ENCODE results near the gene CXCL13.
A peak's percentile ranks its signal among the peaks of the same experiment; 100 is the strongest.
"Not testable (repeated sequence)": the region's sequence is repeated elsewhere in the genome, so short reads cannot be mapped to it uniquely, and the experiment has no call there.

The CXCL13 gene

DNA sequence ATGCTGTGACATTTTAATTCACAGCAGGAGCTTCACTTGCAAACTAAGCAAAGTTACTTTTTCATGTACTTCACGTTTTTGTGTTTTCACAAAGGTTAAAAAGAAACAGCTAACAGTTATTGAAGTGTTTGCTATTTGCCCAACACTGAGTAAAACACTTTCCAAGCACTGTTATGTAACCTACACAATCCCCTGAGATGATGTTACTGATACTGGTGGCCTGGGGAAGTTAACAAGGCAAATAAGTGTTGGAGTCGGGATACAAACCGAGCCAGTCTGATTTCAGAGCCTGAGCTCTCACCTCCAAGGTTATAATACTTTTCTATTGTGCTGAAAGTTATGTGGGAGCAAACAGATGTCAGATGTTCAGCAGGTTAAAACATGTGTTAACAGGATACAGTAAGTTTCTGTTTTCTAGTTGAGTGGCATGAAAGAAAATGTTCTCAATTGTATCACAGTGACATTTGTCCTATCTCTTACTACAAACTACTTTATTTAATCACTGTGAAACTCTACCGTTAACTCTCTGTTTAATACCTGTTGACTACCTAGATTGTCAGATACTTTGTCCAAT, 3.9 kb upstream of the CXCL13 start:
- no peak for DNase-seq (ENCODE audit: low read depth in 3 of 3)

DNA sequence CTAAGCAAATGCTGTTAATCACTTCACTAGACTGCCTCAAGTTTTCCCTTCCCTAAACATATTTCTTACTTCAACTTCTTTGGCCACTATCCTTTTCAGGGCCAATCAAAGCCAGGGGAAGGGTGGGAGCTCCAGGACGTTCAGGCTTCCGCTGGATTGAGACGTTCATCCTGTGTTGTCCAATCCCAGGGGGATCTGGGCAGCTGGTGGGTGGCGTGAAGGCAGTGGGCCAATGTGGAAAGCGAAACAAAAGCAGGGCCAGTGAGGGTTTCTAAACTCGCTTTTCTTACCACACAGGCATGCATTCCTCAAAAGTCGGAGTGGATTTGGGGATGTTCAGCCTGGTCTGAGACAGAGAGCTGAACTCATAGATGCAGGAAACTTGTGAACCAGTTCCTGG, 7.6 kb downstream of the CXCL13 start:
- no peak for DNase-seq (ENCODE audit: low read depth in 3 of 3)

DNA sequence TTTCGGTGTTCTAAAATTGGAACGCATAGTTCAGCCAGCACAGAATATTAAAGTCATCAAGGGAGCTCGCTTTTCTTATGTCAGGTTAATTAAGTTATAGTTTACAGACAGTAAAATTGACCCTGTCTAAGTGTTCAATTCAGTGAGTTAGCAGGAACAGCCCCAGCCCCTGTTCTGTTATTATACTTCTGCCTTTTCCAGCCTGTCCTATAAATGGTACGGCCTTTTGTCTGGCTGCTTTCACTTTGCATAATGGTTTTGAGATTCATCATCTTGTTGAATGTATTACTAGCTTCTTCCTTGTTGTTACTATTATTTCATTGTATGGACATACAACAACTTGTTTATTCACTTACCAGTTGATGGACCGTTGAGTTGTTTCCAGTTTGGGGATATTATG, 9.5 kb downstream of the CXCL13 start:
- no peak for DNase-seq (ENCODE audit: low read depth in 3 of 3)

DNA sequence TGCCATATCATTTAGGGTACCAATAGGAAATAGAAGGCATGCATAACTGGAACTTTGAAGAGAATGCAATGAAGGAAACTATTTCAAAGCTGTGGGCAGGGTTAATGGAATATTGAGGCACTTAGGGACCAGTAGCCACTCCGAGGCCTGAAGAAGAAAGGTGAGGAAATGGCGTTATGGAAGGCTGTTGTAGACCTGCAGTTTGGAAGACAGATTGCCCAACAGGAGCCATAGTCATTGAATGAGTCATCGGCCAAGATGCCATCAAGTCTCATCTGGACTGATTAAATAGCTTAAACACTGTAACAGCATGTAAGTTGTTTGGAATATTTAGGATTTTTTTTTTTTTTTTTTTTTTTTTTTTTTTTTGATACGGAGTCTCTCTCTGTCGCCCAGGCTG, 11.6 kb downstream of the CXCL13 start:
- DNase-seq (ENCODE audit: low read depth in 3 of 3) = no peak

DNA sequence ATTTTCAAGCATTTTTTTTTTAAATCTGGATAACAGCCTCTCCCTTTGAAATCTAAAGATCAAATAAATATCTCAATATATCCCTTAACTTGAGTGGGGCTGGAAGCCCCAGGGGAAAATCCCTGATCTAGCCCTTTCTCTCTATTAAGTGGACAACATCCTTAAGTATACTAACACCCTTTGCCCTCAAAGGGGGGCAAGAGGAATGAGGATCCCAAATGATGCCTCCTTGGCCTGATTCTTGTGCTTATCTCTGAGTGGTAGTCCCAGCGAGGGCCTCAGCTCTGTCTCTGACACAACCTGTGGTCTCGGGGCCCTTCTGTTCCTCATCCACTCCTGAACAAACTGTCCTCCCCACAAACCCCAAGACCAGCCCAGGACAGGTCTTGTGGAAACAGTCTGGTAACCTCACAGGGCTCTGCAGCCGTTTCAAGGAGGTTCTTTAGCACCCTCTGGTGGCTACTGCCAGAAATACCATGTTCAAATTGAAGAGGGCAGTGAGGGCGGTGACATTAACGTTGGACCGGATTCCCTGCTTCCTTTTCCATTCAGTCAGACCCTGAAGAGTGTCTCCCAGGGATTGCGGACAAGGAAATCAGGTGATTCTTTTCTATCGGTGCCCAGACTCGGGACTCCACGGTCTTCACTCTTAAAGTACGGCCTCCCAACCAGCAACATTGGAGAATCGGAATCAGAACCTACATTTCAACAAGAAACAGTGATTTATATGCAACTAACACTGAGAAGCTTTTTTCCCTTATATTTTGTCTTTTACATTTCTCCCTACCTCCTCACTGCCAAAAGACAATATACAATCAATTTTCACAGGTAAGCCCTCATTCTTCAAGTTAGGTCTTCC, 13.0 kb downstream of the CXCL13 start:
- peak; percentile 35 to 51 (median 48) for DNase-seq (ENCODE audit: low read depth in 3 of 3)

- no peak for DNase-seq (ENCODE audit: low read depth in 3 of 3)
Observed at GRCh38 chr4:77619408-77619807, 13.8 kb downstream of the CXCL13 start.

- DNase-seq (ENCODE audit: low read depth in 3 of 3) = no peak
Observed at GRCh38 chr4:77621254-77621653, 15.6 kb downstream of the CXCL13 start.

DNA sequence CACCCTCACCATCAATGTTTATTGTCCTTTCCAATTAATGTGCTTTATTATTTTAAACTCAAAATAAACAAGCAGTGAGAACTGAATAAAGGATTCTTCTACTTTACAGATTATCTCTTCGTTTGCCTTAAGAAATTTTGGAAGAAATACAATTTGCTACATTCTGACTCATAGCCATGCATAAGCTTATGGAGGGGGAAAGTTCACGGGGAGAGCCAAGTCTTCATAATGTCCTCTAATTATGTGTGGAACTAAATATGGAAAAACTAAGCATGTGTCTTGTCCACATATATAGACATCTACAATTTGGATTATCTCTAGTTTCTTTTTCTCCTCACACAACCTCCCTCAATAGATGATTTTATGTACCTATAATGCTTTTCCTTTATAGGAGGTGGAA, 17.5 kb downstream of the CXCL13 start:
- no peak for DNase-seq (ENCODE audit: low read depth in 3 of 3)

GRCh38 chr4:77624213-77624612, 18.6 kb downstream of the CXCL13 start:
- no peak for DNase-seq (ENCODE audit: low read depth in 3 of 3)

- no peak for DNase-seq (ENCODE audit: low read depth in 3 of 3)
Observed at GRCh38 chr4:77625485-77625884, 19.9 kb downstream of the CXCL13 start.

DNA sequence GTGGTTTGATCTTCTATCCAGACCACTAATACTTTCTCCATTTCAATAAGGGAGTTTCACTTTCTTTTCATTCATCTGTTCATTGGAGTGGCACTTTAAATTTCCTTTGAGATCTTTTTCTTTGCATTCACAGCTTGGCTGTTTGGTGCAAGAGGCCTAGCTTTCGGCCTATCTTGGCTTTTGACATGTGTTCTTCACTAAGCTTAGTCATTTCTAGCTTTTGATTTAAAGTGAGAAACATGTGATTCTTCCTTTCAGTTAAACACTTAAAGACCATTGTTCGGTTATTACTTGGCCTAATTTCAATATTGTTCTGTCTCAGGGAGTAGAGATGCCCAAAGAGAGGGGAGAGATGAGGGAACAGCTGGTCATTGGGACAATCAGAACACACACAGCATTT, 24.3 kb downstream of the CXCL13 start:
- DNase-seq (ENCODE audit: low read depth in 3 of 3) = no peak

GRCh38 chr4:77631276-77631675, 25.7 kb downstream of the CXCL13 start:
- no peak for DNase-seq (ENCODE audit: low read depth in 3 of 3)

GRCh38 chr4:77634132-77634785, 28.6 kb downstream of the CXCL13 start:
- no peak for DNase-seq (ENCODE audit: low read depth in 3 of 3)

DNA sequence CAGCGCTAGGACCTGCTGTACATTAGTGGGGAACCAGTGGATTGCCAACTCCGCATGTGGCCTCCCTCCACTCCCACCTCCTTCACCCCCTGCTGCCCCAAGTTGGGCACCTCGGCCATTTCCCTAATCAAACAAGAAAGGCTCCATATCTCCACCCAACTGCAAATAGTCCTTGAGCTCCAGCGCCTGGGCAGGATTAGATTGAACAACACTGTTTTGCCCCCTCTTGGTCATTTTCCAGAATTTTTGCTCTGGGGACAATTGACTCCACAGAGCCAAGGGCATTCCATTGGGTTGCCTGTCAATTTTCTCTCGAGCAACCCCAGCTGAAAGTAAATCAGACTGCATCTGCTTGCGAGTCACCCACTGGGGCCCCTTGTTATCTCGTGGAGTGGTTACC, 29.6 kb downstream of the CXCL13 start:
- DNase-seq (ENCODE audit: low read depth in 3 of 3) = no peak

DNA sequence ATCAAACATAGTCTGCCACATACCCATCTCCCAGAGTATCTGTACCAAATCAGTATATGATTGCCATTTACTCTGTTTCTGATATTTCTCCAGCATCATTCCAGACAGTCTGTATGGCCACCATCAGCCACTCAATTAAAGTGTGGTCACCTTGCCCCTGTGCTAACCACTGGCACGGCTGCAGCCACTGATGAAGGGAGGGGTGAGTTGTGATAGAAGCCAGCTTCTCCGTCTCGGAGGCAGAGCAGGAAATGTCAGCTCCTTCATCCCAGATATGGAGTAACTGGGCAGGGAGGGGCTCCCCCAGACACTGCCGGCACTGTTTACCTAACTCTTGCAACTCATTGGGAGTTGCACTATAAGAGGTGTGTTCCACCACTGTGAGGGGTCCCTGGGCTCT, 30.3 kb downstream of the CXCL13 start:
- no peak for DNase-seq (ENCODE audit: low read depth in 3 of 3)

DNA sequence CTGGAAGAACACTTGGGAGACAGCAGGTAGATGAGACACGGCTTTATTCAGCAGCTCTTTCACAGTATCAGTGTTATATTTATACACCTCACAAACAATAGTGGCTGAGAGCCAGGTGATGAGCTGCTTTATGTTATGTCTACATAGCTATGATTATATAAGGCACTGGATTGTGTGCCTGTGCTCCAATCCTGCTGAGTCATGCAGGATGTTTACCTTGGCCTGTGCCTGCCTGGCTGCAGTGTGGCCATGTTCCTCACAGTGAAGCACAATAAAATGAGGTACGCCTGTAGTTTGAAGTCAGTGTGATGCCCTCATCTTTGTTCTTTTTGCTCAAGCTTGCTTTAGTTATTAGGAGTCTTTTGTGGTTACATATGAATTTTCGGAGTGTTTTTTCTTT, 31.3 kb downstream of the CXCL13 start:
- DNase-seq (ENCODE audit: low read depth in 3 of 3) = no peak

- not testable (repeated sequence) for DNase-seq (ENCODE audit: low read depth in 3 of 3)
Observed at GRCh38 chr4:77644069-77644468, 38.4 kb downstream of the CXCL13 start.

DNA sequence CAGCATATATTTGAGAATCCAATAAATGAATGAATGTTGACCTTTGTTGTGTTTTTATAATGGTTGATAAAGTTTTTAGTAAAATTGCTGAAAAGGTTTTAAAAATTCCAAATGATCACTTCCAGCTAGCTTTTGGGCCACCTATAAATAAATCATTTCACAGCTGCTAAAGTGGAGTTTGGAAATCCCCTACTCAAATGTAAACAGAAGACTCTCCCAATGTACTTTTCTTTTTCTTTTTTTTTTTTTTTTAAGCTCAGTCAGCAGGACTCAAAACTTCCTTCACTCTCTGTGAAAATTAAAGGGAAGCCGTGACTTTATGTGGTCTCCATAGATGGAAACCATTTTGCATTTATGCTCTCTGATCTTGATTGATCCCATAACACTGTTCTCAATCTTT, 45.2 kb downstream of the CXCL13 start:
- no peak for DNase-seq (ENCODE audit: low read depth in 3 of 3)

DNA sequence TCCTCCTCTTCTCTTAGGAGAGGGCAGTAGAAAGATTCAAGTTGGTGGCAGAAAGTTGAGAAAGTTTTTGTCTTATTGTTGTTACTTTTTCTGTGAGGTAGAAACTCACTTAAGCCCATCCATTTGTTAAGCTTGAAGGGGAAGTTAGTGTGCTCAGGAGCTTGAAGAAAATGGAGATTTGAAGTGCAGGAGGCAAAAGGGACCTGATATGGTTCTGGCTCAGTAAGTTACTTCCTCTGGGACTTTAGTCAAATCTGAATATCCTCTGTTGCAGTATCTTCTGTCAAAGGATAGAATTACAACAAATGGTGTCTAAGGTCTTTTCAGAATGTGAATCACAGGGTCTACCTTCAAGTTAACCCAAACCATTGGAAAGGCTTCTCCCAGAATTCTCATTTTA, 46.2 kb downstream of the CXCL13 start:
- DNase-seq (ENCODE audit: low read depth in 3 of 3) = no peak

DNA sequence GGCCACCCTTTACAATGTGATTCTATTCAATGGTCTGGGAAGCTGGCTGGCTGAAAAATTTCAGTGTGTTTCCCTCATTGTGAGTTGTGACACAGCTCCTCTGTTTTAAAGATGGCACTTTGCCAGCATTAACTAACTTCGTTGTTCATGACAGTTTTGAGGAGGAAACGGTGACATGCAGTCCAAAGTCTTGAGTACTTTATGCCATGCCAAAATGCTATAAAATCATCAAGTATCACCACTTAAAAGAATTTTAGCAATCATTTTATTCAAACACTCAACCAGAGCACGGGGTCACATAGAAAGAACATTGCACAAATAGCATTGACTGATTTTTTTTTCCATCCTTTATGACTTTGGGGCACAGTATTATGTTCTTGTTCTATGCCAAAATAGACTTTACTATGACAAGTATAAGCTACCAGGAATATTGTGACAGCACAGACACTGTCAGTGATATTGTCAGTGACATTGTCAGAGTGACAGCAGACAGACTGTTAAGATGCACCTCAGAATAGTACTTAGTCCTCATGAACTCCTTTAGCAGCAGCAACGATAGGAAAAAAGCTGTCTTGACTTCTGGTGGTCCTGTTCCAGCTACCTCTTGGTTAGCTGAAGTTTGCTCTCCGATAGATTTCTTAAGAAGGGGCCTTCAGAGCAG, 46.7 kb downstream of the CXCL13 start:
- DNase-seq (ENCODE audit: low read depth in 3 of 3) = no peak

DNA sequence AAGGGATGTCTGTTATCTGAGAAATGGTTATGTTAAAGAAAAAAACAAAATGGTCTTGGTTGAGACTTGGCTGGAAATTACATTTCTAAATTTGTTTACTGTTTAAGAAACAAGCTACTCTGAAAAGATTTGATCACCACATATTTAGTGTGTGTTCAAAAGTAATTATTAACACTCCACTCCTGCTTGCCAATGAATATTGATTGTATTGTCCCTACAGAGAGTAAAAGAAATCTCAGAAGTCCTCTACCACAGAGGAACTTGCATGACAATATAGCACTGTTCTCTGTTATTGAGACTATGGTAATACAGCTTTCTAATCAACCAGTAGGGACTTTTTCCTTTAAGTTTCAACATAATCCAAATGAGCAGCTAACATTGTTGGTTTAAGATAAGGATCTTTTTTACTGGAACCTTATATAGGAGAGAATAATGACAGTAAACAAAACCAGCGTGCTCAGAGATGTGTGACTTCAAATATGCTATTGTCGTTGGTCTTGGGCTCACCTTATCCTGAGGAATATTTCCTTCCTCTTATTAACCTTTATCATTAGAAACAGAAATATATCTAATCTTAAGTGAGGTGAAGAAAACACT, 47.6 kb downstream of the CXCL13 start:
- no peak for DNase-seq (ENCODE audit: low read depth in 3 of 3)

DNA sequence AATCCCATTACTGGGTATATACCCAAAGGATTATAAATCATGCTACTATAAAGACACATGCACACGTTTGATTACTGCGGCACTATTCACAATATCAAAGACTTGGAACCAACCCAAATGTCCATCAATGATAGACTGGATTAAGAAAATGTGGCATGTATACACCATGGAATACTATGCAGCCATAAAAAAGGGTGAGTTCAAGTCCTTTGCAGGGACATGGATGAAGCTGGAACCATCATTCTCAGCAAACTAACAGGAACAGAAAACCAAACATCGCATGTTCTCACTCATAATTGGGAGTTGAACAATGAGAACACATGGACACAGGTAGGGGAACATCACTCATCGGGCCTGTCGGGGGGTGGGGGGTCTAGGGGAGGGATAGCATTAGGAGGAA, 54.7 kb downstream of the CXCL13 start:
- DNase-seq (ENCODE audit: low read depth in 3 of 3) = not testable (repeated sequence)
